Neuronal stem cell (in vitro differentiated cells): Measurements from ENCODE around the gene DOCK3.

Source experiments
- DNase-seq: peaks from one replicate; pipeline ENCODE4 v3.0.0-alpha.2; 2013; ENCODE audit warnings: low spot score
- H2AFZ ChIP-seq: one replicate; pipeline ENCODE4 v1.6.1; 2013; ENCODE audit warnings: mild to moderate bottlenecking, low read length, inconsistent platforms
- H2AK5ac ChIP-seq: 2 replicates; pipeline ENCODE4 v1.6.1; 2013; ENCODE audit warnings: low read depth, mild to moderate bottlenecking, inconsistent platforms, low read length, moderate library complexity, mixed read lengths
- H2BK120ac ChIP-seq: 2 replicates; pipeline ENCODE4 v1.6.1; 2013; ENCODE audit warnings: low read depth, mild to moderate bottlenecking, inconsistent platforms, low read length, moderate library complexity, mixed read lengths
- H2BK12ac ChIP-seq: one replicate; pipeline ENCODE4 v1.6.1; 2013; ENCODE audit warnings: low read length, inconsistent platforms
- H2BK15ac ChIP-seq: 2 replicates; pipeline ENCODE4 v1.6.1; 2013; ENCODE audit warnings: mild to moderate bottlenecking, low read length, inconsistent platforms, mixed read lengths
- H2BK5ac ChIP-seq: one replicate; pipeline ENCODE4 v1.6.1; 2013; ENCODE audit warnings: inconsistent platforms, mild to moderate bottlenecking, low read length, moderate library complexity
- H3K14ac ChIP-seq: one replicate; pipeline ENCODE4 v1.6.1; 2013; ENCODE audit warnings: low read length, inconsistent platforms
- H3K18ac ChIP-seq: 2 replicates; pipeline ENCODE4 v1.6.1; 2013; ENCODE audit warnings: low read length, inconsistent platforms
- H3K23ac ChIP-seq: 2 replicates; pipeline ENCODE4 v1.6.1; 2013; ENCODE audit warnings: low read depth, mild to moderate bottlenecking, mixed read lengths, low read length, inconsistent platforms; ENCODE audit not compliant: poor library complexity
- H3K27ac ChIP-seq: replicated peaks from 3 replicates; pipeline ENCODE4 v1.5.1; 2013; ENCODE audit warnings: low read length, inconsistent platforms
- H3K27me3 ChIP-seq, 3 experiments: 2 replicates each; pipeline ENCODE4 v1.6.1; 2013; ENCODE audit warnings: low read length in 3 of 3, mild to moderate bottlenecking in 2 of 3, inconsistent platforms in 1 of 3, low read depth in 1 of 3, mixed read lengths in 1 of 3, moderate library complexity in 1 of 3; ENCODE audit not compliant: control insufficient read depth in 3 of 3, insufficient read depth in 3 of 3
- H3K36me3 ChIP-seq, 2 donors: replicated peaks in 1 of 2; 2 replicates each; pipeline ENCODE4 v1.6.1; 2013; ENCODE audit warnings: low read length in 2 of 2; ENCODE audit not compliant: control insufficient read depth in 2 of 2, insufficient read depth in 2 of 2
- H3K4ac ChIP-seq: 2 replicates; pipeline ENCODE4 v1.6.1; 2013; ENCODE audit warnings: inconsistent platforms, mild to moderate bottlenecking, low read length, moderate library complexity
- H3K4me1 ChIP-seq, 2 donors: 1 replicate in 1 of 2; 2 replicates in 1 of 2; pipeline ENCODE4 v1.6.1; 2013; ENCODE audit warnings: low read length in 2 of 2, low read depth in 1 of 2; ENCODE audit not compliant: control insufficient read depth in 2 of 2, insufficient read depth in 1 of 2
- H3K4me2 ChIP-seq: one replicate; pipeline ENCODE4 v1.6.1; 2013; ENCODE audit warnings: mild to moderate bottlenecking, low read length, inconsistent platforms; ENCODE audit not compliant: insufficient read depth, poor library complexity, severe bottlenecking
- H3K4me3 ChIP-seq, 2 donors: 2 replicates each; pipeline ENCODE4 v1.5.1; 2013; ENCODE audit warnings: low read length in 2 of 2, mild to moderate bottlenecking in 2 of 2, inconsistent platforms in 1 of 2, moderate library complexity in 1 of 2
- H3K79me1 ChIP-seq: one replicate; pipeline ENCODE4 v1.6.1; 2013; ENCODE audit warnings: low read depth, mild to moderate bottlenecking, inconsistent platforms, low read length, moderate library complexity
- H3K9ac ChIP-seq: one replicate; pipeline ENCODE4 v1.6.1; 2013; ENCODE audit warnings: mild to moderate bottlenecking, low read depth, low read length, inconsistent platforms; ENCODE audit not compliant: poor library complexity
- H3K9me3 ChIP-seq, 2 donors: replicated peaks in 1 of 2; 2 replicates each; pipeline versions ENCODE3 to v1.6.1; 2013; ENCODE audit warnings: low read length in 2 of 2, mild to moderate bottlenecking in 2 of 2, inconsistent platforms in 1 of 2, low read depth in 1 of 2, mixed read lengths in 1 of 2, moderate library complexity in 1 of 2; ENCODE audit not compliant: control insufficient read depth in 2 of 2, insufficient read depth in 1 of 2
- H4K8ac ChIP-seq: one replicate; pipeline ENCODE4 v1.6.1; 2013; ENCODE audit warnings: low read depth, mild to moderate bottlenecking, inconsistent platforms, low read length, moderate library complexity
- H4K91ac ChIP-seq: one replicate; pipeline ENCODE4 v1.6.1; 2013; ENCODE audit warnings: low read length, low read depth, mild to moderate bottlenecking, inconsistent platforms; ENCODE audit not compliant: poor library complexity
- WGBS, 2 donors: extraction: QIAGEN DNeasy Blood & Tissue Kit; methylation state at CpG; one replicate each; pipeline ENCODE4 v1.1.7; 2013; ENCODE audit warnings: missing lambda C conversion rate in 2 of 2, mixed read lengths in 1 of 2; ENCODE audit not compliant: insufficient read length in 2 of 2, insufficient replicate concordance in 1 of 2; ENCODE audit errors: extremely low coverage in 2 of 2; 5-methylcytosine and 5-hydroxymethylcytosine counted together

Gene DOCK3

GRCh38 chr3:51384726-51385473 lies 710.2 kb downstream of the DOCK3 start, which contains the start of gene MANF:
TSS of gene MANF (plus strand) at chr3:51385291. CDS start at chr3:51385343, 52 bp downstream.
- Histone ChIP-seq H3K4ac (peak within 1 kb of the TSS; percentile 8), H3K18ac (peak within 1 kb of the TSS; percentile 98), H2AK5ac (peak within 1 kb of the TSS; percentile 9), H4K91ac (peak within 1 kb of the TSS; percentile 80), H3K4me3 (peak within 1 kb of the TSS; percentile 66 to 97), H4K8ac (no peak within 1 kb of the TSS), H2BK120ac (peak within 1 kb of the TSS; percentile 63), H2BK5ac (peak within 1 kb of the TSS; percentile 84), H3K9ac (peak within 1 kb of the TSS; percentile 96), H2BK12ac (no peak within 1 kb of the TSS), H2AFZ (peak within 1 kb of the TSS; percentile 88), H3K79me1 (no peaks in the 10 kb centered on the region), H3K14ac (peak within 1 kb of the TSS; percentile 56), H3K4me1 (peaks cover 8 to 18% of the 10 kb centered on the region in 2 donors), H2BK15ac (peak within 1 kb of the TSS; percentile 12), H3K23ac (peak within 1 kb of the TSS; percentile 99), H3K27me3 (no peaks in the 10 kb centered on the region), H3K4me2 (peak within 1 kb of the TSS; percentile 80), H3K27ac (peak within 1 kb of the TSS; percentile 86), H3K9me3 (no peaks in the 10 kb centered on the region), H3K36me3 (peaks cover 24 to 38% of the 10 kb centered on the region in 2 donors)
- no CpG with 5 or more reads among the region's 65 CpGs for WGBS, 2 donors
- peak; percentile 98 for DNase-seq

GRCh38 chr3:51385621-51386091 lies 710.9 kb downstream of the DOCK3 start:
- H3K23ac ChIP-seq: no peak overlapping the region
- peaks cover 0 to 2% of the 10 kb centered on the region in 2 donors for H3K9me3 ChIP-seq
- H3K14ac ChIP-seq: no peak overlapping the region
- H3K4me3 ChIP-seq: peak overlapping the region; percentile 66 to 97
- H3K9ac ChIP-seq: peak overlapping the region; percentile 75
- no peak overlapping the region for H3K27ac ChIP-seq
- H2AFZ ChIP-seq: peak overlapping the region; percentile 85
- H2BK5ac ChIP-seq: no peak overlapping the region
- H4K8ac ChIP-seq: no peak overlapping the region
- H3K4ac ChIP-seq: no peak overlapping the region
- H3K79me1 ChIP-seq: peaks cover 2% of the 10 kb centered on the region
- no peak for DNase-seq
- H4K91ac ChIP-seq: no peak overlapping the region
- no peak overlapping the region for H2BK120ac ChIP-seq
- H2AK5ac ChIP-seq: no peak overlapping the region
- peaks cover 31 to 46% of the 10 kb centered on the region in 2 donors for H3K36me3 ChIP-seq
- H2BK15ac ChIP-seq: no peak overlapping the region
- peaks cover 10 to 21% of the 10 kb centered on the region in 2 donors for H3K4me1 ChIP-seq
- no peak overlapping the region for H2BK12ac ChIP-seq
- no peaks in the 10 kb centered on the region for H3K27me3 ChIP-seq
- H3K18ac ChIP-seq: peak overlapping the region; percentile 23
- H3K4me2 ChIP-seq: peak overlapping the region; percentile 79
- no CpG with 5 or more reads among the region's 18 CpGs for WGBS, 2 donors

GRCh38 chr3:51386159-51386851 lies 711.6 kb downstream of the DOCK3 start:
- peak overlapping the region; percentile 66 to 97 for H3K4me3 ChIP-seq
- no CpG with 5 or more reads among the region's 8 CpGs for WGBS, 2 donors
- H4K8ac ChIP-seq: no peak overlapping the region
- no peak overlapping the region for H2BK12ac ChIP-seq
- no peak overlapping the region for H3K18ac ChIP-seq
- no peak for DNase-seq
- peak overlapping the region; percentile 79 for H3K4me2 ChIP-seq
- no peak overlapping the region for H3K4ac ChIP-seq
- H3K23ac ChIP-seq: no peak overlapping the region
- H4K91ac ChIP-seq: no peak overlapping the region
- H2BK5ac ChIP-seq: no peak overlapping the region
- no peaks in the 10 kb centered on the region for H3K27me3 ChIP-seq
- peaks cover 2% of the 10 kb centered on the region for H3K79me1 ChIP-seq
- H3K9ac ChIP-seq: no peak overlapping the region
- no peak overlapping the region for H2BK120ac ChIP-seq
- peaks cover 12 to 22% of the 10 kb centered on the region in 2 donors for H3K4me1 ChIP-seq
- peaks cover 31 to 47% of the 10 kb centered on the region in 2 donors for H3K36me3 ChIP-seq
- no peak overlapping the region for H3K27ac ChIP-seq
- H2AK5ac ChIP-seq: no peak overlapping the region
- H2AFZ ChIP-seq: no peak overlapping the region
- H2BK15ac ChIP-seq: no peak overlapping the region
- H3K9me3 ChIP-seq: peaks cover 0 to 2% of the 10 kb centered on the region in 2 donors
- no peak overlapping the region for H3K14ac ChIP-seq

- peaks cover 0 to 2% of the 10 kb centered on the region in 2 donors for H3K9me3 ChIP-seq
- no peak overlapping the region for H3K4ac ChIP-seq
- no peak overlapping the region for H3K14ac ChIP-seq
- H3K79me1 ChIP-seq: peaks cover 6% of the 10 kb centered on the region
- no peak overlapping the region for H3K27ac ChIP-seq
- WGBS, 2 donors: no CpG with 5 or more reads among the region's 5 CpGs
- no peak overlapping the region for H4K91ac ChIP-seq
- H3K18ac ChIP-seq: no peak overlapping the region
- no peak overlapping the region for H2BK12ac ChIP-seq
- no peak overlapping the region for H2AFZ ChIP-seq
- no peak overlapping the region for H3K9ac ChIP-seq
- no peak overlapping the region for H4K8ac ChIP-seq
- H3K23ac ChIP-seq: no peak overlapping the region
- no peak overlapping the region for H2AK5ac ChIP-seq
- no peak for DNase-seq
- H2BK120ac ChIP-seq: no peak overlapping the region
- H3K4me2 ChIP-seq: peak overlapping the region; percentile 15
- H3K4me3 ChIP-seq: peak overlapping the region in 1 of 2 donors; percentile 66
- H3K4me1 ChIP-seq: peaks cover 12 to 22% of the 10 kb centered on the region in 2 donors
- peaks cover 31 to 49% of the 10 kb centered on the region in 2 donors for H3K36me3 ChIP-seq
- no peak overlapping the region for H2BK5ac ChIP-seq
- H2BK15ac ChIP-seq: no peak overlapping the region
- H3K27me3 ChIP-seq: no peaks in the 10 kb centered on the region
Measured at GRCh38 chr3:51386852-51387229, 712.1 kb downstream of the DOCK3 start.
